Stimulated activated CD4-positive, alpha-beta T cell treated with anti-CD3 and anti-CD28 coated beads, Interleukin-2, amount 100 ng/mL, for 4 hours (primary cell): Measurements from ENCODE around the gene ISL2.

Experiments
- DNase-seq: peaks from one replicate; pipeline ENCODE4 v3.0.0-alpha.2; 2020; ENCODE audit warnings: low read depth

The ISL2 gene

DNA sequence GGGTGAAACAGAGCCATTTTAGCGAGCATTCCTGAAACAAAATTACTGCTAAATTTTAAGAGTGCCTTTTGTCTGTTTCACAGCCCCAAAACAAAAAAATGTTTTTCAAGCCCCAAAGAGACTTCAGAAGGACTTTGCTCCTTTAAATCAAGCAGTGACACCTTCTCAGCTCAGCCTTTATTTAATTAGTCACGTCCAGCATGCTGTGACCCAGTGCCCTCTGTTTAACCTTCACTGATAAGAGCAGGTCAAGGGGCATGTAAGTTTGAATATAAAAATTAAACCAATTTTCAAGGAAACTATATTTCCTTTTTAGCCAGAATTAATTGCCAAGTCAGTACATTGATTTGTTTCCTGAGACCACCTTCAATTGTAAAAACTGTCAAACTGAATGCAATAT, 40.6 kb downstream of the ISL2 start:
- DNase-seq, result no peak

DNA sequence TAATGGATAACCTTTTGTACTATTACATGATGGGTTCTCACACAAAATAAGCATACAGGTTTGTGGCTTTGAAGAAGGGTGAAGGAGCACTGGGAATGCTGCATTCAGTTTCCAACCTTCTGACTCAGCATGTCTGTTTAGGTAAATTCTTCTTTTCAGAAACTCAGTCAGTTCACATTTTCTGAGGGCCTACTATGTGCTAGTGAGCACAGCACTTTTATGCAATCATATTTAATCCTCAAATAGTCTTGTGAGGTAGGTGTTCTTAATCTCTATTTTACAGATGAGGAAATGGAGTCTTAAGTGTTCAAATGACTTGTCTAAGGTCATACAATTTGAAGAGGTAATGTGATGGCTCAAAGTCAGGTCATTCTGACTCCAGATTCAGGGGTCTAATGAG, 41.2 kb downstream of the ISL2 start:
- no peak for DNase-seq

DNA sequence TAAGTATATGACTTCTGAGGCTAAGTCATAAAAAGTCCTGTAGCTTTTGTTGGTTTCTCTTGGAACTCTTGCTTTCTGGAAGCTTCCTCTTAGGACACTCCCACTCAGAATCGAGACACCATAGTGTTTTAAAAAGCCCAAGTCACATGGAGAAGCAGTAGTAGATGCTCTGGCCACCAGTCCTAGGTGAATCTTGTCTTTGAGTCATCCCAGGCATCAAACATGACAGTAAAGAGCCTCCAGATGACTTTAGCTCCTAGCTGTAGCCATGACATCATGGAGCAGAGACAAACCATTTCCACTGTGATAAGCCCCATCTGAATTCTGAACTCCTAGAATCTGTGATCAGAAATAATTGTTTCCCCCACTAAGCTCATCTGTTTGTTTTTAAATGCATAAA, 42.1 kb downstream of the ISL2 start:
- DNase-seq, result no peak

DNA sequence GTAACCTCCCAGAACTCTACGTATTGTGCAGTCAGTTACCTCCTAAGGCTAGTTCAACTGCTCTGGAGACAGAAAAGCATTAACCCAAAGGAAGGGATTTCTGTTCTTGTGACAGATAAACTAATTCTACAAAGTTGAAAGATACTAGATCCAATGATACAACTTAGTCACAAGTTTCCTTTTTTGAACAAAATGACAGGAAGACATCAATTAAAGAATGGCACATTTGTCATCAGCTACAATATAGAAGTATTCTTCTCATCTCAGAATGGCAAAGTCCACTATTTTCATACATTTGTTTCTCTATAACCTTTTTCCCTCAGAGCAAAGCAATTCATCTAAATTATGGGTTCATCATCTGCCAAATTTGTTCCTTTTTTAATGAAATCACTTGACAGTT, 43.7 kb downstream of the ISL2 start:
- no peak for DNase-seq

DNA sequence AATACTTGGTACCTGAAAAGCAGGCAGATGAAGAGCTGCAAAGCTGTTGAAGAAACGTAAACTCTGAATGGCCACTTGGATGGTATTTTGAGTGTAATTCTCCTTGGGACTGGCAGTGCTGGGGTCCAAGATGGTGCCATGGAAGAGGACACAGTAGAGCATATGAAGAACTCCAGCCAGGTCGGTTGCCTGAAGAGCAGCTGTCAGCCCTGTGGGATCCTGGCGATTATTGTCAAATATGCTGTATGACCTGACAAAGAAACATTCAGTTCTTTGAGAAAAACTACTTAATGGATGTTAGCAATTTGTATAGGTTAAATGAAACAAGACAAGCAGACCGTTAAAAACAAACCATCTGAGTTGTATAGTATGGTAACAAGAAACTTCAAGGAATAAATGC, 44.8 kb downstream of the ISL2 start:
- no peak for DNase-seq

DNA sequence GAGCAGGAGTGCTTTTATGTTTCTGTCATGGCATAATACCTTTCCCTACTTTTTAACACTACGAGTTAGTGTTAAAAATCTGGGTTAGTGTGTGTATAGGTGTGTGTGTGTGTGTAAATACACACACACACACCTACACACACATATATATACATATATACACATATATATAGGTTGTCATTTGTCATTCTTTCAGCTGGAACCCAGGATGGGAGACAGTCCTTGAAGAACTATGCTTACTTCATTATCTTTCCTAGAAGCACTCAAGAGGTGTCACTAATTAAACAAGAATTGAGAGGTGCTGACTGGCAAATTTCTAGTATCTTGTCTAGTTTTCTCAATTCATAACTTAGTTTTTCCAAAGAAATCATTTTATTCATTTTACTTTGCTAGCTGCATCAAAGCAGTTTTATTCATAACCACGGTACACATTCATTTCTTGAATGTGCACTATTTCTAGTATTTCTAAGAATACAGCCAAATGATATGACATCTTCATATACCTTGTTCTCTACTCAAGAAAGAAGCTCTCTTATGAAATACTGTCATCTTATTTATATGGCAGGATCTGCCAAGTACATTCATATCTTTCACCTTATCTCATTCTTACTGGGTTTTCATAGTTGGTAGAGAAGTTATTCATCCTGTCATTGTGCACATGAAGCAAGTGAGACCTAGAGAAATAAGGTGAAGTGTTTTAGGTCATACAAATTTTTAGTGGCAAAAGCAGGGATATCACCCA, 46.6 kb downstream of the ISL2 start:
- no peak for DNase-seq

DNA sequence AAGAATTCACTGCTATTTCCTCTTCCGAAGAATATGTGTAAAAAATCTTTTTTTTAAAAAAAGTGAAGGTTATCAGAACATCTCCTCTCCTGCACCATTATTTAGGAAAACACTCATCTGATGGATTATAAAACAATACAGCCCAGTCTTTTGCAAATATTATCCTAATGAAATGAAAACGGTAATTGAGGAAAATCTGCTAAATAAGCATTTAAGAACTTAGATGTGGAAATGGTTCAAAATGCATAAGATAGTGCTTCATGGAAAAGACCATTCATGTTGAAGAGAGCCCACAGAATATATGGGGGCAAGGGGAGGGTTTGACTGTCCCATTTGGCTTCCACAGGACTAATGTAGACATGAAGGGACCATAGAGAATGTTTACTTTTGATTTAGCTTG, 47.8 kb downstream of the ISL2 start:
- DNase-seq, result no peak

DNA sequence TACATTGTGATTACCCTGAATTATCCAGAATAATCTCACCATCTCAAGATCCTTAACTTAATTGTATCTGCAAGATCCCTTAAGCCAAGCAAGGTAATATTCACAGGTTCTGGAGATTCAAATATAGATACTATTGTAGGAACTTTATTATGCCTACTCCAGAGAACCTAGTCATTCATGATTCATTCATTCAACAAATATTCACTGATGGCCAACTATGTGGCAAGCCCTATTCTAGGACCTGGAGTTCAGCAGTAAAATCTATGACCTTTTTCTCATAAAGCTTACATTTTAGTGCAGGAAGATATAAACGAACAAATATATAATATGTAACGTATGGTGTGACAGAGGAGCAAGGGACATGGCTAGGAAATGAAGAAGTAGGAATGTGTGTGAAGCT, 49.6 kb downstream of the ISL2 start:
- DNase-seq, result no peak

DNA sequence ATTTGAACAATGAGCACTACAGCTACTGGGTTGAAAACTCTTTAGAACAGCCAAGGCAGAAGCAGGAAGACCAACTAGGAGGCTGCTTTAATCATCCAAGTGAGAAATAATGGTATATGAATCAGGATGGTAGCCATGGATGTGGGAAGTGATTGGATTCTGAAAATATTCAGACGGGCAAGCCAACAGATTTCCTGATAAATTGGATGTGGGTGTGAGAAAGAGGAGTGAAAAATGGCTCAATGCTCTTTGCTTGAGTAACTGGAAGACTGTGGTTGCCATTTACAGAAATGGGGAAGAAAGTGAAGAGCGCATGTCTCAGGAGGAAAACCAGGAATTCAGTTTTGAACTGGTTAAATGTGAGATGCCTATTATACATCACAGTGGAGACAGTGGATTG, 50.4 kb downstream of the ISL2 start:
- no peak for DNase-seq

DNA sequence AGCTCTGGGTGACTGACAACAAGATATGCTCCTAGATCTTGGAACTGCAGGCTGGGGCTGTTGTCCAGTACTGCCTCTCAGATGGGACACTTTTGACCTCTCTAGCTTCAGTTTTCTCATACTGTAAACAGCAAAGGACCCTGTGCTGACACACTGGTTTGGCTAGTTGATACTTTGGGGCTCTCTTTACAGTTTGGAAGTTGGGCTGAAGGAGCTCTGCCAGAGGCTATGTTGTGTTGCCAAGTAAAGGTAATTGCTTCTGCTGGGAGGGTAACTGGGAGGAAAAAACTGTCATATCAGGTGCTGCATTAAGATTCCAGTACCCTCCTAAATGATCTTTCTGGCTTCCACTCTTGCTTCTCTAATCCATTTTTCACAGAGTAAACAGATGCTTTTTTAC, 54.0 kb downstream of the ISL2 start:
- no peak for DNase-seq

DNA sequence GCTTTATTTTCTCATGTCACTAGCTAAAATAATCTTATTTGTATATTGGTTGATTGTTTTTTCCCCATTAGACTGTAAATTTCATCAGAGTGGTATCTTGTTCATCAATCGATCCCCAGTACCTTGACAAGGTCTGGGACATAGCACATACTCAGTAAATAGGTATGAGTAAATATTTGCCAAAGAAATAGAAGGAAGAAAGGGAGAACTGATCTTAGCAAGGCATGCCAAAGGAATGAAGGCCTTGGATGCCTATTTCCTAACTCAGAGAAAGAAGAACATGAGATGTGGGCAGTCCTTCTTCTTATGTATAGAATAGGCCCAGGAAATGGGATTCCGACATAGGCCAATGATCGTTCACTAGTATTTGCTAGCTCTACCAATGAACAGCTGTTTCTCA, 54.7 kb downstream of the ISL2 start:
- no peak for DNase-seq

DNA sequence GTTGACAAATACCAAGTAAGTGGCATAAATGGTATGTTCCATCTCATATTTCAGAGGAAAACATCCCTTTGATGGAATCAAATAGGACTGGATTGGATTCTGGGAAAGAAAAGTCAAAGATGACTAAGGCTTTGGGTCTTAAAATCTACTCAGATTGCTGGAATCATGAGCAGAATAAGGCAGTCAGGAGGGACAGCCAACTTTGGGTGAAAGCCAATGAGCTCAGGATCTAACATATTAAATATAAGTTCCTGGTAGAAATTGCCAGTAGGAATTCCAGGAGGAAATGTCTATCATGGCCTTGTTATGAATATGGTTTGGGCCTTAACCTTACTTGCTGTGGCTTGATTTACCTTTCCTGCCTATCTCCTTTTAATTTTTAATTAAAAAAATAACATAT, 55.3 kb downstream of the ISL2 start:
- DNase-seq, result no peak
